Superior temporal gyrus (tissue), 1 donor: ENCODE data around the gene ACADVL.

Experiments used
- DNase-seq: peaks from one replicate; pipeline ENCODE4 v3.0.0-alpha.2; 2016; ENCODE audit errors: extremely low spot score

Gene ACADVL

GRCh38 chr17:7217113-7217987 is 2.4 kb upstream of the ACADVL start:
- DNase-seq: peak; percentile 48

- no peak for DNase-seq
Measured at GRCh38 chr17:7218166-7218565, 1.6 kb upstream of the ACADVL start.

GRCh38 chr17:7218758-7219157 is 980 bp upstream of the ACADVL start:
- no peak for DNase-seq

- DNase-seq: no peak
Measured at GRCh38 chr17:7219229-7219811, 418 bp upstream of the ACADVL start.

DNA sequence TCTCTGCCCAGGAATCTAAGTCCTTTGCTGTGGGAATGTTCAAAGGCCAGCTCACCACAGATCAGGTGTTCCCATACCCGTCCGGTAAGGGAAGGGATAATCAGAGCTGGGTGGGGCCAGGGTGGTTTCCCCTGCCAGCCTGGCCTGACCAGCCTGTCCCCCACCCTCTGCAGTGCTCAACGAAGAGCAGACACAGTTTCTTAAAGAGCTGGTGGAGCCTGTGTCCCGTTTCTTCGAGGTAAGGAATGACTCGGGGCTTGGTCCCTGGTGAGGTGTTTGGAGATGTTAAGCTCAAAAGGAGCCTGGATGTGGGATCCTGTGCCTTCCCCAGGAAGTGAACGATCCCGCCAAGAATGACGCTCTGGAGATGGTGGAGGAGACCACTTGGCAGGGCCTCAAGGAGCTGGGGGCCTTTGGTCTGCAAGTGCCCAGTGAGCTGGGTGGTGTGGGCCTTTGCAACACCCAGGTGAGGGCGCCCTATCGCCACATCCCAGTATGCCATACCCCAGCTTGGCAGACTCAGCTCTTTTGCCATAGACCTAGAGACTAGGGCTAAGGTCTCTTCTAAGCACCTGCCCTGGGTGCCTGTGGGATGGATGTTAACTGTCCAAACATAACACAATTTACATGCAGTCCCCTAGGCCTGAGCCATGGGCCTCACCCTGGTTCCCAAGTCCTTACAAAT is 997 bp downstream of the ACADVL start:
- DNase-seq: no peak

DNA sequence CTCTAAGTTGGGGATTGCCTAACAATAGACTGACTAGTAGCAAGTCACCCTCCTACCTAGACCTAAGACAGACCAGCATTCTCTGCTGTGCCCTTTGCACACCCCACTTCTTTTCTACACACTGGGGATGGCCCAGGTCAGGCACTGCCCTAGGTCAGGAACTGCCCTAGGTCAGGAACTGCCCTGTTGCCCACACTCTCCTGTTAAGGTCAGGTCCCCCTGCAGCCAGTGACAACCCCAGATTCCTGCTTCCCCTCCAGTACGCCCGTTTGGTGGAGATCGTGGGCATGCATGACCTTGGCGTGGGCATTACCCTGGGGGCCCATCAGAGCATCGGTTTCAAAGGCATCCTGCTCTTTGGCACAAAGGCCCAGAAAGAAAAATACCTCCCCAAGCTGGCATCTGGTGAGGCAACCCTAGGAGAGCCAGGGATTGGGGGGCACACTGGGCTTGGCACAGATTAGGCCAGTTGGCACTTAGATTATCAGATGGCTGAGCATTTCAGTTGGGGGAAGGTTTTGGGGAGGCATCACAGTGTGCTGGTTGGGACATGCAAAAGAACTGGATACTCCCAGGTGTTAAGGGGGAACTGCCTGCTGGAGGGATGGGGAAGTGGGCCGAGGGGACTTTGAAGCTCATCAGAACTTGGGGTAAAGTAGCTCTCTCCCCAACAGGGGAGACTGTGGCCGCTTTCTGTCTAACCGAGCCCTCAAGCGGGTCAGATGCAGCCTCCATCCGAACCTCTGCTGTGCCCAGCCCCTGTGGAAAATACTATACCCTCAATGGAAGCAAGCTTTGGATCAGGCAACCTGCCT is 1.7 kb downstream of the ACADVL start:
- no peak for DNase-seq

- no peak for DNase-seq
Measured at GRCh38 chr17:7222093-7222971, 2.6 kb downstream of the ACADVL start.

- DNase-seq: no peak
Measured at GRCh38 chr17:7222972-7223292, 3.2 kb downstream of the ACADVL start.

GRCh38 chr17:7223375-7223774 is 3.6 kb downstream of the ACADVL start:
- DNase-seq: no peak

GRCh38 chr17:7224110-7224509 is 4.4 kb downstream of the ACADVL start:
- no peak for DNase-seq

DNA sequence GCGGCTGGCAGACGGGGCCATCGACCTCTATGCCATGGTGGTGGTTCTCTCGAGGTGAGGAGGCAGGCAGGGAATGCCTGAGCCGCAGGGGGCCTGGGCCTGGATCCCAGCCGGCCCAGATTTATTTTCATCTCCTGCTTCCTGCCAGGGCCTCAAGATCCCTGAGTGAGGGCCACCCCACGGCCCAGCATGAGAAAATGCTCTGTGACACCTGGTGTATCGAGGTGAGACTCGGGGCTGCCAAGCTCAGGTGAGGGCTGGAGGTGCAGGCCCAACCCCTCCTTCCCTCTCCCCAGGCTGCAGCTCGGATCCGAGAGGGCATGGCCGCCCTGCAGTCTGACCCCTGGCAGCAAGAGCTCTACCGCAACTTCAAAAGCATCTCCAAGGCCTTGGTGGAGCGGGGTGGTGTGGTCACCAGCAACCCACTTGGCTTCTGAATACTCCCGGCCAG is 4.9 kb downstream of the ACADVL start:
- DNase-seq: no peak

DNA sequence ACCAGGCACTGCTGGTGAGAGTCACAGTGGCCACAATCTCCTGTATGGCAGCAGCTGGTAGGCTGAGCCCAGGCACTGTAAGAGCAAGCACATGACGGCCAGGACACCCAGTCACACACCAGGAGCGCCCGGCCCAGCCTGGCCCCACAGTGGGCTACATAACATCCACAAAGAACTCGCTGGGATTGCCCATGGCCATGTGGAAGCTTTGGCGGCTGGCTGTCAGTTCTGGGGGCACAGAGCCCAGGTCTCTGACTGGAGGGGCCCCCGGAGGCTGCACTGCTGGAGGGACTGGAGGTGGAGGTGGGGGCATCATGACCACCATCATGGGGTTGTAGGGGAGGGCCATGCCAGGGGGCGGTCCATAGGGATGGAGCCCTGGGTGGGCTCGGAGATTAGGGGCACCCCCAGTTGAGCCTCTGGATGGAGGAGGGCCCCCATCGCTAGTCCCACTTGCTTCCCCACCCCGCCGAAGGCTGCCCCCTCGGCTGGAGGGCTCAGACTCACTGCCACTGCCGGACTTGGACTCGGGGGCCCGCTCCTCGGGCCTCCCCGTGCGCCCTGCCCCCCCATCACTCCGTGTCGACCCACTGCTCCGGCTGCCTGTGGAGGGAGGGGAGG is 6.1 kb downstream of the ACADVL start:
- no peak for DNase-seq

GRCh38 chr17:7226721-7227710 is 7.3 kb downstream of the ACADVL start:
- no peak for DNase-seq

GRCh38 chr17:7228920-7229319 is 9.2 kb downstream of the ACADVL start:
- DNase-seq: no peak

GRCh38 chr17:7229504-7229903 is 9.8 kb downstream of the ACADVL start:
- no peak for DNase-seq

GRCh38 chr17:7232114-7232513 is 12.4 kb downstream of the ACADVL start:
- DNase-seq: no peak

DNA sequence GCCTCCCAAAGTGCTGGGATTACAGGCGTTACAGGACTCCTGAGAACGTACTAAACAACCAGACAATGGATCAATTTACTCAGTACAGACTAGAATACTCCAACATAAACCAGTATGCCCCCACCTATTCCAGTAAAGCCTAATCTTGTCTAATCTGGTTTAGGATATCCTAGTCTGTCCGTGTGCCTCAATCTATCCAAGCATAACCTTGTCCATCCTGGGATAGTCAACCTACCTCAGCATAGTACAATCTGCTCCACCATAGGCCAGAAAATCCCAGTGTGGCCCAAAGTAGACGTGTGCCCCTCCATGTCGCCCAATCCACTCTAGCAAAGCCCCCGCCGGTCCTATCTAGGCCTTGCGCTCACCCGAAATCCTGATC is 14.0 kb downstream of the ACADVL start:
- DNase-seq: peak; percentile 44

DNA sequence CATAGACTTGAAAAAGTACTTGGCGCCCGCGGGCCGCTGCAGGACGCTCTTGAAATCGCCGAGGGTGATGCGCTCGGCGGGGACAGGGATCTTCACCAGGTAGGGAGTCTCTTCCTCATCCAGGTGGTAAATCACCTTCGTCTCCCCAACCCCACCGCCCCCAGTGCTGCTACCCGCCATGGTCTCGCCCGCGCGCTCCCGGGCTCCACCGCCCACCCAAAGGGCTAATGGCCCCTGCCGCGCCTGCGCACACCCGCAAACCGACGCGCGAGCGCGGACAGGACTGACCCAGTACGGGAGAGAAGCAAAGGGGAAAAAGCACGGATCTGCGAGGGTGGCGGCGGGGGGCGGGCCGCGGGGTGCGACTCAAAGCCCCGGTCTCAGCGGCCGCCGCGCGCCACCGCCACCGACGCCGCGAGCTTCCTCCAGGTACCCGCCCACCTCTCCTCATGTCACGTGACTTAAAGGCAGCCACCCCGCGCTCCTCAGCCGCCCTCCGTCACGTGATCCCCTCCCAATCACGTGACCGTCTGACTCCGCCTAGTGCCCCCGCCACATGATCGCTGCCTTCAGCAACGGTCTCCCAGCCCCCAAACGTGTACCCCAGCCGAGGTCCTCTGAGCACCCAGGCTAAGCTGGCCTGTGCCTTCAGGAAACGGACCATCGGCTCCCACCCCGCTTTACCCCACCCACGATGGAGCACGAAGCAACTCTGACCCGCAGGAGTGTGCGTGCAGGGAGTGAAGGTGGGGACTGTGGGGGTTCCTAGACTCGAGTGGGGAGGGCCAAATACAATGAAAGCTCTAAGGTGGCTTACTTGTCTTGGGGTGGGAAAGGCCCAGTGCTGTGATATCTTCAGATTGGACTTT is 14.6 kb downstream of the ACADVL start, which contains the start of gene DVL2:
DVL2 (minus strand) TSS at position 435 of the 869 bp plus-strand sequence; CDS start at position 180, 255 bp downstream.
- peak; percentile 98 for DNase-seq
